Measurements from ENCODE around the gene TTC16. TPM values are rescaled to one million over a fixed set of nuclear protein-coding genes. Genes with fewer than 3 reads are reported as not detected.

The TTC16 gene
- total and polyA plus RNA-seq, 2 of the 8 experiments (the other 6 are each of a cell fraction or from before 2014, with no cell fraction given): 0.03 TPM; not detected in 1

DNA sequence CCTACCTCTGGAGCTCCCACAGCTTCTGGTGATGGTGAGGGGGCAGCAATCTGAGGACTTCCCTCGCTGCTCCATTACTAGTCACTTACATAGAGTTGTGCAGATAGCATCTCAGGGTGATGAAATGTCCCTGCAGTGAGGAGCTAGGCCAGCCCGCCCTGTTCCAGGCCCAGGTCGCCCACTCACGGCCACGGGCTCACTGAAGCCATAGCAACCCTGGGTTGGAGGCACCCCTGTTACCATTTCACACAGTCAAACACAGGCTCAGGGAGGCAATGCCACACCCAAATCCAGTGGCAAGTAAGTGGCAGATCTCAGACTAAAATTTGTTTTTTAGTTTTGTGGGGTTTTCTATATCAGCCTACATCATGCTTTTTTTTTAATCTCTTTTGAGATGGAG, 43.0 kb downstream of the TTC16 start (continued):
- TF ChIP-seq, protein P1, sequence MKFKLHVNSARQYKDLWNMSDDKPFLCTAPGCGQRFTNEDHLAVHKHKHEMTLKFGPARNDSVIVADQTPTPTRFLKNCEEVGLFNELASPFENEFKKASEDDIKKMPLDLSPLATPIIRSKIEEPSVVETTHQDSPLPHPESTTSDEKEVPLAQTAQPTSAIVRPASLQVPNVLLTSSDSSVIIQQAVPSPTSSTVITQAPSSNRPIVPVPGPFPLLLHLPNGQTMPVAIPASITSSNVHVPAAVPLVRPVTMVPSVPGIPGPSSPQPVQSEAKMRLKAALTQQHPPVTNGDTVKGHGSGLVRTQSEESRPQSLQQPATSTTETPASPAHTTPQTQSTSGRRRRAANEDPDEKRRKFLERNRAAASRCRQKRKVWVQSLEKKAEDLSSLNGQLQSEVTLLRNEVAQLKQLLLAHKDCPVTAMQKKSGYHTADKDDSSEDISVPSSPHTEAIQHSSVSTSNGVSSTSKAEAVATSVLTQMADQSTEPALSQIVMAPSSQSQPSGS (IDR thresholded peaks at IDR 0.05; ENCODE audit: low read length): no peak
- TF ChIP-seq SRF (IDR thresholded peaks at IDR 0.05; ENCODE audit: low read depth, low read length): no peak
- TF ChIP-seq ZNF274 (IDR thresholded peaks at IDR 0.05; ENCODE audit: borderline replicate concordance, extremely low read depth, low read length): no peak
- TF ChIP-seq POU5F1 (IDR thresholded peaks at IDR 0.05; ENCODE audit: low read depth, low read length): no peak
- TF ChIP-seq SUZ12 (IDR thresholded peaks at IDR 0.05; ENCODE audit: low read length): no peak
- TF ChIP-seq HDAC2 (IDR thresholded peaks at IDR 0.05; ENCODE audit: borderline replicate concordance in 1 of 2, low read depth in 2 of 2, low read length in 2 of 2): no peak
- no peak for TF ChIP-seq CREB1 (IDR thresholded peaks at IDR 0.05)
- no peak for TF ChIP-seq SIN3A (conservative IDR thresholded peaks at IDR 0.05 in 1 of 2, IDR thresholded peaks at IDR 0.05 in 1 of 2; ENCODE audit: low read depth in 1 of 2, low read length in 2 of 2)
